GM12878 (cell line): Measurements from ENCODE around the gene RABEP1. TPM values are rescaled to one million over a fixed set of nuclear protein-coding genes. Genes with fewer than 3 reads are reported as not detected.
A peak's percentile ranks its signal among the peaks of the same experiment; 100 is the strongest.

Source experiments
- ATAC-seq: fragments of 200-7000 bp; cut with Tn5 transposase; 3 replicates; pipeline ENCODE4 v1.9.1; 2020; ENCODE audit warnings: mild to moderate bottlenecking, moderate library complexity
- BruUV-seq: library from RNA; stranded (reverse); fragments of 400-500 nt; replicated peaks from 2 replicates; lab custom pipeline; 2021; lab: Mats Ljungman, UMichigan
- CTCF ChIA-PET: fragments of 300-600 bp; sonication (Branson Sonifier 250); formaldehyde crosslinking; extraction: SDS; loops from one replicate; lab custom pipeline; 2021; ENCODE audit warnings: inconsistent platforms; lab: Yijun Ruan, JAX
- POLR2A ChIA-PET: fragments of 350-600 bp; formaldehyde crosslinking; extraction: SDS; loops from one replicate; lab custom pipeline; 2021; ENCODE audit warnings: inconsistent platforms; lab: Charles Lee
- RAD21 ChIA-PET: fragments of 300-600 bp; sonication (Branson Sonifier 250); formaldehyde crosslinking; loops from one replicate; lab custom pipeline; 2023; ENCODE audit warnings: antibody characterized with exemption; ENCODE audit not compliant: unreplicated experiment; lab: Charles Lee
- SMC1A ChIA-PET: fragments of 300-600 bp; sonication (Branson Sonifier 250); formaldehyde crosslinking; loops from one replicate; lab custom pipeline; 2023; ENCODE audit not compliant: unreplicated experiment, uncharacterized antibody; lab: Charles Lee
- DNase-seq: peaks from one replicate; pipeline ENCODE4 v3.0.0-alpha.2; 2011; ENCODE audit warnings: low read depth, low spot score
- FAIRE-seq: peaks from 3 replicates; lab custom pipeline; 2011; peaks lifted over from hg19 to GRCh38; lab: Jason Lieb, UNC
- H2AFZ ChIP-seq: 2 replicates; pipeline ENCODE4 v1.6.0; 2011; ENCODE audit warnings: low read depth, low read length, control low read depth; ENCODE audit not compliant: control insufficient read depth
- H3K27ac ChIP-seq: 2 replicates; pipeline ENCODE4 v1.5.1; 2011; ENCODE audit warnings: control low read depth; ENCODE audit not compliant: control insufficient read depth, insufficient read depth
- H3K27me3 ChIP-seq, 2 experiments: replicated peaks in 1 of 2; 2 replicates each; pipeline versions ENCODE4 v1.6.0 to v1.6.1; 2011; ENCODE audit warnings: low read length in 1 of 2; ENCODE audit not compliant: control insufficient read depth in 2 of 2, insufficient read depth in 2 of 2
- H3K36me3 ChIP-seq, 2 experiments: 2 replicates each; pipeline ENCODE4 v1.5.1; 2011; ENCODE audit warnings: low read length in 1 of 2; ENCODE audit not compliant: control insufficient read depth in 2 of 2, insufficient read depth in 2 of 2
- H3K4me1 ChIP-seq: 2 replicates; pipeline ENCODE4 v1.6.1; 2011; ENCODE audit warnings: mild to moderate bottlenecking, low read length, moderate library complexity, mixed read lengths; ENCODE audit not compliant: control insufficient read depth, insufficient read depth
- H3K4me2 ChIP-seq: 2 replicates; pipeline ENCODE4 v1.6.0; 2011; ENCODE audit warnings: control low read depth; ENCODE audit not compliant: control insufficient read depth, insufficient read depth
- H3K4me3 ChIP-seq: fragments of 200-600 bp; sonication (generic); 2 replicates; pipeline ENCODE4 v1.5.1; 2016
- H3K79me2 ChIP-seq: 2 replicates; pipeline ENCODE4 v1.6.0; 2011; ENCODE audit warnings: low read length; ENCODE audit not compliant: control insufficient read depth, insufficient read depth
- H3K9ac ChIP-seq: 2 replicates; pipeline ENCODE4 v1.8.0; 2011; ENCODE audit warnings: low read length, control low read depth, mixed read lengths; ENCODE audit not compliant: control insufficient read depth, insufficient read depth
- H3K9me3 ChIP-seq: replicated peaks from 3 replicates; pipeline ENCODE4 v1.5.1; 2011; ENCODE audit warnings: mild to moderate bottlenecking, low read length; ENCODE audit not compliant: control insufficient read depth, insufficient read depth
- H4K20me1 ChIP-seq: 2 replicates; pipeline ENCODE4 v1.6.0; 2011; ENCODE audit not compliant: control insufficient read depth, insufficient read depth
- ATF7 ChIP-seq: fragments of 450-650 bp; IDR thresholded peaks from 2 replicates; pipeline ENCODE4 v1.6.1; 2016; ENCODE audit warnings: low read depth, mild to moderate bottlenecking
- CHD1 ChIP-seq: IDR thresholded peaks from 2 replicates; pipeline ENCODE4 v1.6.1; 2012; ENCODE audit warnings: low read depth, low read length, improper control_type of control experiment
- CREM ChIP-seq: IDR thresholded peaks from 2 replicates; pipeline ENCODE4 v1.6.1; 2014; ENCODE audit warnings: antibody characterized with exemption, low read depth
- EP300 ChIP-seq, 2 experiments: fragments of 150-350 bp in 1 of 2; IDR thresholded peaks; 2 replicates each; pipeline ENCODE4 v1.6.1; 2011 to 2012; ENCODE audit warnings: low read depth in 2 of 2, low read length in 2 of 2, borderline replicate concordance in 1 of 2, improper control_type of control experiment in 1 of 2, inconsistent platforms in 1 of 2; ENCODE audit not compliant: control insufficient read depth in 1 of 2
- ESRRA ChIP-seq: IDR thresholded peaks from 2 replicates; pipeline ENCODE4 v1.6.1; 2012; ENCODE audit warnings: mild to moderate bottlenecking, low read length, improper control_type of control experiment
- IKZF2 ChIP-seq, 2 experiments: fragments of 450-650 bp; IDR thresholded peaks; 2 replicates each; pipeline ENCODE4 v1.6.1; 2017; ENCODE audit warnings: mild to moderate bottlenecking in 2 of 2, moderate library complexity in 2 of 2
- MTA2 ChIP-seq: fragments of 450-650 bp; IDR thresholded peaks from 2 replicates; pipeline ENCODE4 v1.6.1; 2016; ENCODE audit warnings: low read depth, mild to moderate bottlenecking, moderate library complexity
- PKNOX1 ChIP-seq: fragments of 450-650 bp; IDR thresholded peaks from 2 replicates; pipeline ENCODE4 v1.6.1; 2016; ENCODE audit warnings: mild to moderate bottlenecking
- RAD51 ChIP-seq: fragments of 450-650 bp; IDR thresholded peaks from 2 replicates; pipeline ENCODE4 v1.6.1; 2016; ENCODE audit warnings: moderate library complexity, mild to moderate bottlenecking, inconsistent platforms
- RUNX3 ChIP-seq: IDR thresholded peaks from 2 replicates; pipeline ENCODE4 v1.6.1; 2012; ENCODE audit warnings: low read length, inconsistent platforms
- SKIL ChIP-seq: fragments of 450-650 bp; IDR thresholded peaks from 2 replicates; pipeline ENCODE4 v1.6.1; 2017; ENCODE audit warnings: mild to moderate bottlenecking, low read depth, inconsistent platforms; ENCODE audit not compliant: poor library complexity, severe bottlenecking
- SPI1 ChIP-seq: IDR thresholded peaks from 2 replicates; pipeline ENCODE4 v1.6.1; 2011; ENCODE audit warnings: low read depth, mild to moderate bottlenecking, low read length, moderate library complexity, borderline replicate concordance; ENCODE audit not compliant: insufficient read depth
- WRNIP1 ChIP-seq: IDR thresholded peaks from 2 replicates; pipeline ENCODE4 v1.6.1; 2011; ENCODE audit warnings: low read depth, low read length, improper control_type of control experiment, borderline replicate concordance
- ZBED1 ChIP-seq: IDR thresholded peaks from 2 replicates; pipeline ENCODE4 v1.6.1; 2016; ENCODE audit warnings: borderline replicate concordance
- ZNF24 ChIP-seq: fragments of 450-650 bp; IDR thresholded peaks from 2 replicates; pipeline ENCODE4 v1.6.1; 2017; ENCODE audit warnings: antibody characterized with exemption, mild to moderate bottlenecking
- WGBS: methylation state at CpG from one replicate; pipeline ENCODE4 v1.1.6; 2016; ENCODE audit warnings: low lambda C conversion rate; ENCODE audit not compliant: insufficient replicate concordance, insufficient coverage; ENCODE audit errors: missing lambda C conversion rate; 5-methylcytosine and 5-hydroxymethylcytosine counted together
- in situ Hi-C: fragments of 300-500 bp; cut with MboI; formaldehyde crosslinking; loops from 9 replicates; pipeline ENCODE4 v1.14.3; 2018; ENCODE audit warnings: mixed read lengths
- intact Hi-C: fragments of 100-400 bp; cut with micrococcal nuclease; formaldehyde crosslinking; loops from one replicate; pipeline ENCODE4 v1.14.2; 2022; ENCODE audit not compliant: unreplicated experiment
- polyA plus RNA-seq, 11 experiments: library from polyadenylated mRNA; depleted of rRNA in 4 of 11; unstranded in 6 of 11; stranded (reverse) in 5 of 11; fragments of >200 nt; fragmentation: Nextera tagmentation in 4 of 11; fragmentation: Illumina TruSeq in 1 of 11; extraction: Ambion mirVana in 4 of 11; extraction: Trizol in 1 of 11; gene quantifications; 1 replicate in 1 of 11; 2 replicates in 10 of 11; pipeline versions ENCODE4 v1.2.1 to v1.2.3, GENCODE V29; 2011 to 2016; ENCODE audit warnings: inconsistent platforms in 2 of 11, missing spikeins in 2 of 11, low read depth in 1 of 11
- total RNA-seq, 4 experiments: library from RNA; depleted of rRNA in 3 of 4; stranded (reverse); fragments of >200 nt in 3 of 4; fragmentation: Illumina TruSeq in 1 of 4; extraction: Trizol in 1 of 4; gene quantifications; 2 replicates each; pipeline versions ENCODE4 v1.2.1 to v1.2.3, GENCODE V29; 2013 to 2021
- TF ChIP-seq, protein P1 (sequence below): fragments of 450-650 bp; IDR thresholded peaks from 2 replicates; pipeline ENCODE4 v1.6.1; 2017; ENCODE audit warnings: borderline replicate concordance
- TF ChIP-seq, protein P2 (sequence below): fragments of 150-350 bp; IDR thresholded peaks from 2 replicates; pipeline ENCODE4 v1.6.1; 2014; ENCODE audit warnings: mild to moderate bottlenecking, low read depth, low read length

The RABEP1 gene
- total and polyA plus RNA-seq, 10 of the 15 experiments (the other 5 are each of a cell fraction or from before 2014, with no cell fraction given), result 13.4 to 71.4 (median 59.8) TPM

DNA sequence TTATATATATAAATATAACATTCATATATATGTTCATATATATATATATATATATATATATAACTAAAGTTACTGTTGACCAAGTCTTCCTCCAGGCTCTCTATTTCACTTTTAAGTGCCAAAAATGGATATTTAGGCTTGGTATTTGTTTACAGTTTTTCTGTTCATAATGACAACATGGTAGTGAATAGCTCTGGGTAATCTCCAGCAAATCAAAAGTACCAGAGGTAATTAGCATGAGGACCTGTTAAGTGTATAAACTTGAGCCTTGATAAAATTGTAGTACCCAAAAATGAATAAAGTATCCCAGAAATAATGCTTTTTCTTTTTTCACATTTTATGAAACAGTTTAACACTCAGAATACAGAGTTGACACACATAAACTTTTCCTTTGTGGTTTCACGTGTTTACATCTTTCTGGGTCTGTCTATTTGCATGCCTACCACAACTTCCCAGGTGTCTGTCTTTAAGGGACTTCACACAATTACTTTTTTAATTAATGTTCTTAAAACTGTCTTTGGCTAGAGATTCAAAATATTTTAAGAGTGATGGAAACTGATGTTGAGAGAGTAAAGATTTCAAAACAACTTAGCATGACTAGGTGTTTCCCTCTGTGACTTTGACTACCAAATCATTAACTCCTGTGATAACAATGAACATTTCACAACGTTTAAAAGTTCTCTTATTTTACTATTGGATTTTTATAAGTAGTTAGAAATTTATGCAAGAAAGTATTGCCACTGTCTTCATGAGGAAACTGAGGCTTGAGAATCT lies 47.9 kb downstream of the RABEP1 start:
- Histone ChIP-seq H3K4me1 (peaks cover 14% of the 10 kb centered on the region), H3K27ac (no peak overlapping the region; the same call in 1 of the 2 replicates), H3K4me2 (no peak overlapping the region), H3K79me2 (peaks cover 30% of the 10 kb centered on the region), H3K27me3 (no peaks in the 10 kb centered on the region), H3K4me3 (no peak overlapping the region), H2AFZ (no peak overlapping the region), H4K20me1 (no peaks in the 10 kb centered on the region), H3K9me3 (no peaks in the 10 kb centered on the region; the same call in 2 of the 3 replicates), H3K36me3 (peaks cover 0 to 21% of the 10 kb centered on the region in 2 experiments; a peak in 3 of 4 replicates), H3K9ac (no peak overlapping the region)
- intact Hi-C loops (no loop called here), in situ Hi-C loops (no loop called here)
- ChIA-PET CTCF (interaction anchor here (0.7 to 1.2 kb wide), 2 partner anchors 9 to 82 kb away, joined by 3 to 4 read pairs; no protein-coding TSS in a partner anchor), RAD21 (interaction anchor here (0.7 to 1.5 kb wide), 3 partner anchors 23 to 776 kb away, joined by 3 to 6 read pairs (median 6); no protein-coding TSS in a partner anchor), POLR2A (no interaction called here), SMC1A (interaction anchor here (0.6 to 2.0 kb wide), 7 partner anchors 9 to 111 kb away, joined by 3 to 5 read pairs (median 3); no protein-coding TSS in a partner anchor)
- ATAC-seq, result peak; percentile 73
- FAIRE-seq, result no peak
- no TSS peak for BruUV-seq
- WGBS, result 13% methylated on average over 2 of the region's 2 CpGs
- peak; percentile 37 for DNase-seq
- peak; percentile 79 for TF ChIP-seq RUNX3
- peak; percentile 72 for TF ChIP-seq MTA2
- TF ChIP-seq SKIL, result peak; percentile 81
- no peak for TF ChIP-seq SPI1
- TF ChIP-seq ESRRA, result no peak
- peak; percentile 30; the same call in 1 of the 2 replicates for TF ChIP-seq RAD51
- TF ChIP-seq ATF7, result peak; percentile 45; the same call in 1 of the 2 replicates
- peak; percentile 13 to 29; a peak in 1 of 4 replicates for TF ChIP-seq EP300 (IDR thresholded peaks at IDR 0.05; ENCODE audit: borderline replicate concordance in 1 of 2, control insufficient read depth in 1 of 2, low read depth in 2 of 2, low read length in 2 of 2)
- TF ChIP-seq WRNIP1, result no peak
- no peak for TF ChIP-seq CHD1
- TF ChIP-seq, protein P1, sequence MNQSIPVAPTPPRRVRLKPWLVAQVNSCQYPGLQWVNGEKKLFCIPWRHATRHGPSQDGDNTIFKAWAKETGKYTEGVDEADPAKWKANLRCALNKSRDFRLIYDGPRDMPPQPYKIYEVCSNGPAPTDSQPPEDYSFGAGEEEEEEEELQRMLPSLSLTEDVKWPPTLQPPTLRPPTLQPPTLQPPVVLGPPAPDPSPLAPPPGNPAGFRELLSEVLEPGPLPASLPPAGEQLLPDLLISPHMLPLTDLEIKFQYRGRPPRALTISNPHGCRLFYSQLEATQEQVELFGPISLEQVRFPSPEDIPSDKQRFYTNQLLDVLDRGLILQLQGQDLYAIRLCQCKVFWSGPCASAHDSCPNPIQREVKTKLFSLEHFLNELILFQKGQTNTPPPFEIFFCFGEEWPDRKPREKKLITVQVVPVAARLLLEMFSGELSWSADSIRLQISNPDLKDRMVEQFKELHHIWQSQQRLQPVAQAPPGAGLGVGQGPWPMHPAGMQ, result no peak
- TF ChIP-seq PKNOX1, result peak; percentile 48; the same call in 1 of the 2 replicates
- TF ChIP-seq, protein P2, sequence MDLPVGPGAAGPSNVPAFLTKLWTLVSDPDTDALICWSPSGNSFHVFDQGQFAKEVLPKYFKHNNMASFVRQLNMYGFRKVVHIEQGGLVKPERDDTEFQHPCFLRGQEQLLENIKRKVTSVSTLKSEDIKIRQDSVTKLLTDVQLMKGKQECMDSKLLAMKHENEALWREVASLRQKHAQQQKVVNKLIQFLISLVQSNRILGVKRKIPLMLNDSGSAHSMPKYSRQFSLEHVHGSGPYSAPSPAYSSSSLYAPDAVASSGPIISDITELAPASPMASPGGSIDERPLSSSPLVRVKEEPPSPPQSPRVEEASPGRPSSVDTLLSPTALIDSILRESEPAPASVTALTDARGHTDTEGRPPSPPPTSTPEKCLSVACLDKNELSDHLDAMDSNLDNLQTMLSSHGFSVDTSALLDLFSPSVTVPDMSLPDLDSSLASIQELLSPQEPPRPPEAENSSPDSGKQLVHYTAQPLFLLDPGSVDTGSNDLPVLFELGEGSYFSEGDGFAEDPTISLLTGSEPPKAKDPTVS, result no peak
- peak; percentile 69 to 70; a peak in 2 of 4 replicates for TF ChIP-seq IKZF2 (IDR thresholded peaks at IDR 0.05)
- peak; percentile 85 for TF ChIP-seq ZNF24
- no peak for TF ChIP-seq ZBED1
- TF ChIP-seq CREM, result 0 out of 2 replicates have a peak, but pooled peaks have one; percentile 16
